GM12878 (cell line): ENCODE data around the gene MYRFL.

Source experiments
- ASH2L ChIP-seq: fragments of 300-600, 200-600 bp; sonication (generic); IDR thresholded peaks from 2 replicates; pipeline ENCODE4 v1.6.1; 2017; ENCODE audit warnings: low read depth, mild to moderate bottlenecking, borderline replicate concordance
- CTCF ChIP-seq, 3 experiments: IDR thresholded peaks in 2 of 3; conservative IDR thresholded peaks in 1 of 3; 2 replicates each; pipeline ENCODE4 v1.5.1; 2011; ENCODE audit warnings: low read depth in 3 of 3, low read length in 3 of 3, mild to moderate bottlenecking in 3 of 3, control low read depth in 2 of 3, moderate library complexity in 2 of 3, inconsistent platforms in 1 of 3, mixed read lengths in 1 of 3; ENCODE audit not compliant: control insufficient read depth in 2 of 3, insufficient read depth in 1 of 3; ENCODE audit errors: extremely low read depth in 1 of 3
- ELK1 ChIP-seq: IDR thresholded peaks from 2 replicates; pipeline ENCODE4 v1.6.1; 2012; ENCODE audit warnings: low read depth, low read length, improper control_type of control experiment
- MAX ChIP-seq: IDR thresholded peaks from 2 replicates; pipeline ENCODE4 v1.6.1; 2012; ENCODE audit warnings: low read depth, low read length, improper control_type of control experiment
- PAX8 ChIP-seq: fragments of 450-650 bp; IDR thresholded peaks from 2 replicates; pipeline ENCODE4 v1.6.1; 2017; ENCODE audit warnings: mild to moderate bottlenecking, moderate library complexity
- RAD21 ChIP-seq: IDR thresholded peaks from 2 replicates; pipeline ENCODE4 v1.6.1; 2011; ENCODE audit warnings: mild to moderate bottlenecking, low read depth, low read length, moderate library complexity; ENCODE audit not compliant: insufficient read depth
- SUZ12 ChIP-seq: fragments of 200-600 bp; sonication (generic); IDR thresholded peaks from one replicate; pipeline ENCODE4 v1.6.1; 2018; ENCODE audit warnings: antibody characterized with exemption, mild to moderate bottlenecking; ENCODE audit not compliant: unreplicated experiment
- TCF3 ChIP-seq: IDR thresholded peaks from 2 replicates; pipeline ENCODE4 v1.6.1; 2012; ENCODE audit warnings: low read depth, mild to moderate bottlenecking, low read length, borderline replicate concordance; ENCODE audit not compliant: insufficient read depth
- ZNF217 ChIP-seq: fragments of 450-650 bp; IDR thresholded peaks from 2 replicates; pipeline ENCODE4 v1.6.1; 2017; ENCODE audit warnings: antibody characterized with exemption, mild to moderate bottlenecking

- TF ChIP-seq CTCF (IDR thresholded peaks at IDR 0.05 in 2 of 3, conservative IDR thresholded peaks at IDR 0.05 in 1 of 3; ENCODE audit: control insufficient read depth in 2 of 3, extremely low read depth in 1 of 3, insufficient read depth in 1 of 3, low read depth in 3 of 3, low read length in 3 of 3) (no peak), RAD21 (no peak), PAX8 (no peak), TCF3 (no peak), MAX (no peak), ASH2L (no peak), ELK1 (no peak), SUZ12 (no peak), ZNF217 (no peak)
Observed at GRCh38 chr12:69894800-69895383, 69.9 kb downstream of the MYRFL start.
